ENCODE measurements around the gene FGG.

FGG gene

DNA sequence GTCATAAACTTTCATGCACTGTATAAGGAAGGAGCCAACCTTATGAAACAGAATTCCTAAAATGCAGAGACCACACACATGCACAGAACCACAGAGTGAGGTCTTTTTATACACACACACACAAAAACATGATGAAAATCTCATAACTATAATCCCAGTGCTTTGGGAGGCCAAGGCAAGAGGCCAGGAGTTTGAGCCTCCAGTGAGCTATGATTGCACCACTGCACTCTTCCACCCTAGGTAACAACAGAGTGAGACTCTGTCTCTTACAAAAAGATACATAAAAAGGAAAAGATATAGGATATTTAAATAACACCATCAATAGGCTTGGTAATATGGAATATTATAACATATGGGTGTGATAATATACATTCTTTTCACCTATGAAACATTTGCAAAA is 32.5 kb downstream of the FGG start:
- TF ChIP-seq, protein P1, sequence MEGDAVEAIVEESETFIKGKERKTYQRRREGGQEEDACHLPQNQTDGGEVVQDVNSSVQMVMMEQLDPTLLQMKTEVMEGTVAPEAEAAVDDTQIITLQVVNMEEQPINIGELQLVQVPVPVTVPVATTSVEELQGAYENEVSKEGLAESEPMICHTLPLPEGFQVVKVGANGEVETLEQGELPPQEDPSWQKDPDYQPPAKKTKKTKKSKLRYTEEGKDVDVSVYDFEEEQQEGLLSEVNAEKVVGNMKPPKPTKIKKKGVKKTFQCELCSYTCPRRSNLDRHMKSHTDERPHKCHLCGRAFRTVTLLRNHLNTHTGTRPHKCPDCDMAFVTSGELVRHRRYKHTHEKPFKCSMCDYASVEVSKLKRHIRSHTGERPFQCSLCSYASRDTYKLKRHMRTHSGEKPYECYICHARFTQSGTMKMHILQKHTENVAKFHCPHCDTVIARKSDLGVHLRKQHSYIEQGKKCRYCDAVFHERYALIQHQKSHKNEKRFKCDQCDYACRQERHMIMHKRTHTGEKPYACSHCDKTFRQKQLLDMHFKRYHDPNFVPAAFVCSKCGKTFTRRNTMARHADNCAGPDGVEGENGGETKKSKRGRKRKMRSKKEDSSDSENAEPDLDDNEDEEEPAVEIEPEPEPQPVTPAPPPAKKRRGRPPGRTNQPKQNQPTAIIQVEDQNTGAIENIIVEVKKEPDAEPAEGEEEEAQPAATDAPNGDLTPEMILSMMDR (IDR thresholded peaks at IDR 0.05; ENCODE audit: low read depth, low read length, missing control alignments): no peak
- no peak for DNase-seq (ENCODE audit: low read depth)

GRCh38 chr4:154578919-154579318 is 33.5 kb downstream of the FGG start:
- H3K4me3 ChIP-seq (ENCODE audit: low read depth, low read length): no peak overlapping the region
- TF ChIP-seq, protein P1 (IDR thresholded peaks at IDR 0.05; ENCODE audit: low read depth, low read length, missing control alignments): no peak
- no peak for DNase-seq (ENCODE audit: low read depth)

More for the DNA sequence above, 32.5 kb downstream of the FGG start:
- H3K4me3 ChIP-seq (ENCODE audit: low read depth, low read length): no peak overlapping the region

DNA sequence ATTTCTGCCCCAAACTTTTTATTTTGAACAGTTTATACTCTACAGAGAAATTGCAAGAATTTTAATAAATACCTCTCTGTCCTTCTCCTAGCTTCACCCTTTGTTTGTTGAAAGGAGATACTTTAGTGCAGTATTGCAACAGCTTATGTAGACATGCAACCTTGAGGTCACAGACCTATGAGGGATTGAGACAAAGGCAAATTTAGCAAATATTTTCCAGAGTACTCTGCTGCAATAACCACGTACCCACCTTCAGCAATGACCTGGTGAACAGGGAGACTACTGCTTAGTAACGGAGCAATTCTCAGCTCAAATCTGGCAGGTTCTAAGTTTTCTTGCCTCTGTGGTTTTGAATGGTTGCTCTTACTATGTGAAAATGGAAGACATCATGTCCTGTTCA is 35.1 kb downstream of the FGG start:
- TF ChIP-seq, protein P1 (IDR thresholded peaks at IDR 0.05; ENCODE audit: low read depth, low read length, missing control alignments): no peak
- DNase-seq (ENCODE audit: low read depth): no peak

DNA sequence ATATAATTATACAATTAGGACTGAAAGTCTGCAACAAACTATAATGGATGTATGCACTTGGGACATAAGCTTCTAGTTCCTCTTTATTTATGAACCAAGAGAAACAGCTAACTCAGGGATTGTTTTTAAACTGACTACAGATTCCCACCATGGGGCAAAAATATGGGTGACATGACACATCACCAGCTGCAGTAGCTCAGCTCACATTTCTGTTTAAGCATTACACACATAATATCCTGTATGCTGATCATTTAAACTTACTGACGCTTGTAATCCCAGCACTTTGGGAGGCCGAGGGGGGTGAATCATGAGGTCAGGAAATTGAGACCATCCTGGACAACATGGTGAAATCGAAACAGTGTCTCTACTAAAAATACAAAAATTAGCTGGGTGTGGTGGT is 38.1 kb downstream of the FGG start:
- no peak overlapping the region for H3K4me3 ChIP-seq (ENCODE audit: low read depth, low read length)
- TF ChIP-seq, protein P1 (IDR thresholded peaks at IDR 0.05; ENCODE audit: low read depth, low read length, missing control alignments): no peak
- no peak for DNase-seq (ENCODE audit: low read depth)

More for the DNA sequence above, 35.1 kb downstream of the FGG start:
- no peak overlapping the region for H3K4me3 ChIP-seq (ENCODE audit: low read depth, low read length)

GRCh38 chr4:154573190-154573870 is 39.1 kb downstream of the FGG start:
- TF ChIP-seq, protein P1 (IDR thresholded peaks at IDR 0.05; ENCODE audit: low read depth, low read length, missing control alignments): no peak
- DNase-seq (ENCODE audit: low read depth): no peak
- no peak overlapping the region for H3K4me3 ChIP-seq (ENCODE audit: low read depth, low read length)

- TF ChIP-seq, protein P1 (IDR thresholded peaks at IDR 0.05; ENCODE audit: low read depth, low read length, missing control alignments): no peak
- no peak for DNase-seq (ENCODE audit: low read depth)
- H3K4me3 ChIP-seq (ENCODE audit: low read depth, low read length): no peak overlapping the region
These were observed 42.9 kb downstream of the FGG start for GRCh38 chr4:154569584-154569983.

GRCh38 chr4:154569028-154569427 is 43.4 kb downstream of the FGG start:
- no peak overlapping the region for H3K4me3 ChIP-seq (ENCODE audit: low read depth, low read length)
- no peak for DNase-seq (ENCODE audit: low read depth)
- TF ChIP-seq, protein P1 (IDR thresholded peaks at IDR 0.05; ENCODE audit: low read depth, low read length, missing control alignments): no peak

Data from GM12864 (cell line).